HepG2 (cell line): Measurements from ENCODE around the gene FRMD4A. TPM values are rescaled to one million over a fixed set of nuclear protein-coding genes. Genes with fewer than 3 reads are reported as not detected.

Experiments used
- ATAC-seq: fragments of 200-7000 bp; cut with Tn5 transposase; 3 replicates; pipeline ENCODE4 v1.9.1; 2020; ENCODE audit warnings: mild to moderate bottlenecking, moderate library complexity
- BruUV-seq: library from RNA; stranded (reverse); fragments of 400-500 nt; replicated peaks from 2 replicates; lab custom pipeline; 2021; lab: Mats Ljungman, UMichigan
- CTCF ChIA-PET: fragments of 300-600 bp; formaldehyde crosslinking; extraction: SDS; loops from one replicate; lab custom pipeline; 2021; ENCODE audit warnings: low total read pairs, inconsistent platforms, low intra/inter-chr PET ratio; lab: Yijun Ruan, JAX
- POLR2A ChIA-PET: fragments of 350-600 bp; sonication (Branson Sonifier 250); formaldehyde crosslinking; loops from one replicate; lab custom pipeline; 2020; ENCODE audit warnings: antibody characterized with exemption, inconsistent platforms; lab: Yijun Ruan, JAX
- DNase-seq: peaks from one replicate; pipeline ENCODE4 v3.0.0-alpha.2; 2015; ENCODE audit warnings: low spot score
- FAIRE-seq: peaks from 3 replicates; lab custom pipeline; 2011; peaks lifted over from hg19 to GRCh38; lab: Jason Lieb, UNC
- H2AFZ ChIP-seq: one replicate; pipeline ENCODE4 v1.6.1; 2011; ENCODE audit warnings: low read length, inconsistent platforms
- H3K27ac ChIP-seq: fragments of 300-600 bp; 3 replicates; pipeline ENCODE4 v1.8.0; 2011; ENCODE audit warnings: mixed run types, mild to moderate bottlenecking, mixed read lengths, low read length, inconsistent platforms; ENCODE audit not compliant: insufficient read depth; ENCODE audit errors: extremely low read length
- H3K27me3 ChIP-seq, 2 experiments: fragments of 200-600 bp in 1 of 2; 2 replicates in 1 of 2; 3 replicates in 1 of 2; pipeline versions ENCODE4 v1.6.0 to v1.8.0; 2011; ENCODE audit warnings: low read length in 2 of 2, mild to moderate bottlenecking in 2 of 2, moderate library complexity in 2 of 2, inconsistent platforms in 1 of 2; ENCODE audit not compliant: insufficient read depth in 2 of 2, control insufficient read depth in 1 of 2
- H3K36me3 ChIP-seq, 2 experiments: fragments of 200-600 bp in 1 of 2; replicated peaks in 1 of 2; 2 replicates in 1 of 2; 3 replicates in 1 of 2; pipeline versions ENCODE4 v1.5.1 to v1.8.0; 2011; ENCODE audit warnings: low read length in 2 of 2, inconsistent platforms in 1 of 2; ENCODE audit not compliant: insufficient read depth in 2 of 2, control insufficient read depth in 1 of 2
- H3K4me1 ChIP-seq: 2 replicates; pipeline ENCODE4 v1.5.1; 2012; ENCODE audit warnings: low read length, inconsistent platforms; ENCODE audit not compliant: insufficient read depth
- H3K4me2 ChIP-seq: 2 replicates; pipeline ENCODE4 v1.6.0; 2011; ENCODE audit warnings: low read depth, low read length, inconsistent platforms
- H3K4me3 ChIP-seq, 3 experiments: fragments of 200-600 bp in 1 of 3; sonication (generic), shearing (Covaris generic) in 1 of 3; replicated peaks in 1 of 3; 2 replicates each; pipeline ENCODE4 v1.5.1; 2011 to 2016; ENCODE audit warnings: low read length in 3 of 3, inconsistent platforms in 2 of 3, low read depth in 2 of 3, mild to moderate bottlenecking in 2 of 3, control low read depth in 1 of 3, mixed read lengths in 1 of 3; ENCODE audit not compliant: insufficient read depth in 1 of 3
- H3K79me2 ChIP-seq: one replicate; pipeline ENCODE4 v1.6.1; 2011; ENCODE audit warnings: low read length, inconsistent platforms; ENCODE audit not compliant: insufficient read depth
- H3K9ac ChIP-seq: 2 replicates; pipeline ENCODE4 v1.6.0; 2011; ENCODE audit warnings: mild to moderate bottlenecking, low read depth, low read length, inconsistent platforms; ENCODE audit not compliant: insufficient read depth
- H3K9me3 ChIP-seq: 2 replicates; pipeline ENCODE4 v1.5.1; 2012; ENCODE audit warnings: mild to moderate bottlenecking, low read length
- H4K20me1 ChIP-seq: 2 replicates; pipeline ENCODE4 v1.6.0; 2011; ENCODE audit warnings: inconsistent platforms, mild to moderate bottlenecking, low read length, moderate library complexity; ENCODE audit not compliant: insufficient read depth
- ATF7 ChIP-seq, 2 experiments: fragments of 450-650 bp in 1 of 2; sonication (generic) in 1 of 2; formaldehyde crosslinking in 1 of 2; IDR thresholded peaks; 2 replicates each; pipeline versions ENCODE4 v1.4.0 to v1.6.1; 2016 to 2020; ENCODE audit warnings: antibody characterized with exemption in 1 of 2, mild to moderate bottlenecking in 1 of 2, missing genetic modification reagents in 1 of 2
- KLF11 ChIP-seq: IDR thresholded peaks from 2 replicates; pipeline ENCODE4 v1.6.1; 2016; ENCODE audit warnings: missing compliant biosample characterization
- SPEN ChIP-seq: sonication (generic); formaldehyde crosslinking; IDR thresholded peaks from 2 replicates; pipeline ENCODE4 v1.5.1; 2020; ENCODE audit warnings: low read depth, mild to moderate bottlenecking, missing genetic modification reagents
- SSRP1 ChIP-seq: IDR thresholded peaks from 2 replicates; pipeline ENCODE4 v1.6.1; 2016; ENCODE audit warnings: control low read depth
- ZNF143 ChIP-seq: sonication (generic); formaldehyde crosslinking; IDR thresholded peaks from 2 replicates; pipeline ENCODE4 v1.4.0; 2020; ENCODE audit warnings: missing genetic modification reagents
- WGBS: methylation state at CpG from one replicate; pipeline ENCODE4 v1.1.6; 2017; ENCODE audit warnings: low lambda C conversion rate; 5-methylcytosine and 5-hydroxymethylcytosine counted together
- in situ Hi-C: cut with HindIII; loops from 2 replicates; pipeline ENCODE4 v1.10.0; 2017; ENCODE audit warnings: low pct_unique_long_range_greater_than_20kb; ENCODE audit not compliant: extremely low pct_ligation_motif_present
- intact Hi-C: fragments of 100-400 bp; cut with micrococcal nuclease; formaldehyde crosslinking; loops from one replicate; pipeline ENCODE4 v1.10.0; 2022; ENCODE audit not compliant: unreplicated experiment
- polyA plus RNA-seq, 8 experiments: library from polyadenylated mRNA; depleted of rRNA in 3 of 8; stranded (reverse) in 7 of 8; unstranded in 1 of 8; fragments of >200 nt; fragmentation: Illumina TruSeq in 4 of 8; extraction: Trizol in 4 of 8; gene quantifications; 2 replicates each; pipeline versions ENCODE4 v1.2.1 to v1.2.3, GENCODE V29; 2011 to 2016; ENCODE audit warnings: low read depth in 4 of 8, missing spikeins in 1 of 8, mixed read lengths in 1 of 8; ENCODE audit not compliant: insufficient read depth in 1 of 8
- total RNA-seq, 5 experiments: library from RNA; depleted of rRNA; stranded (reverse); fragments of >200 nt; fragmentation: Illumina TruSeq; extraction: Trizol; gene quantifications; 2 replicates each; pipeline ENCODE4 v1.2.3, GENCODE V29; 2016; ENCODE audit warnings: low read depth in 1 of 5
- TF ChIP-seq, protein P1 (sequence below), 2 experiments: sonication (generic) in 1 of 2; formaldehyde crosslinking in 1 of 2; IDR thresholded peaks; 2 replicates each; pipeline versions ENCODE4 v1.4.0 to v1.6.1; 2016 to 2020; ENCODE audit warnings: borderline replicate concordance in 1 of 2, low read depth in 1 of 2, mild to moderate bottlenecking in 1 of 2, missing genetic modification reagents in 1 of 2
- TF ChIP-seq, protein P2 (sequence below): sonication (generic); formaldehyde crosslinking; IDR thresholded peaks from 2 replicates; pipeline ENCODE4 v1.5.1; 2020; ENCODE audit warnings: missing genetic modification reagents, mild to moderate bottlenecking, borderline replicate concordance

FRMD4A gene
- total and polyA plus RNA-seq, 2 of the 13 experiments (the other 11 are each of a cell fraction or from before 2014, with no cell fraction given) = 0.09 to 0.26 TPM

DNA sequence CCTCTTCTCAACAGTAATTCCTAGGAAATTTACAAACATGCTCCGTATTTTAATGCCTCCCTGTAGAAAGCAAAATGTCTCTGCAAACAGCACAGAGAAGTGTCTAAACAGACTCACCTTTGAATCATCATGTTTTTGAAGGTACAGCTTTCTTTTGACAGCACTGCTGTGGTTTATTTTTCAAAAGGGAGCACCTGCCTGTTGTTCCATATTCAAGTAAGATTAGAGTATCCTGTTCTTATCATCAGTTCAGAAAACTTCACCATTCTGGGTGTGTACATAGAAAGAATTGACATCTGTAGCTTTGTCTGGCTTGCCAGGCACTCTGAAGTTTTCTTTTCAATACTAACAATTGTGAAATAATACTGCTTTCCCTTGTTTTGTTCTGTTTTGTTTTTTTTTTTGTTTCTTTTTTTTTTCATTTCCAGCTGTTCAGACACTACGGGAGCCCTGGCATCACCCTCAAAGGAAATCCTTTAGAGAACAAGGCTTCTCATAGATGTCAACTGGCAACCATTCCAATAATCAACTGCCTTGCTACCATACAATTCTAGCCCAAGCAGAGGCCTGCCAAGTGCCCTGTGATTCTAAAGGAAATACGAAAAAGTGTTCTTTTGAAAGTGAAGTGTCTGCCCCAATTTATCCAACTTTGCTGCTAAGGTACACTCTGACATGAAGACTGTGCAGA, 468.0 kb downstream of the FRMD4A start (continued):
- TF ChIP-seq ZNF143 (no peak), KLF11 (no peak), SPEN (no peak), SSRP1 (CRISPR knock-in tag) (no peak)
- TF ChIP-seq, protein P1, sequence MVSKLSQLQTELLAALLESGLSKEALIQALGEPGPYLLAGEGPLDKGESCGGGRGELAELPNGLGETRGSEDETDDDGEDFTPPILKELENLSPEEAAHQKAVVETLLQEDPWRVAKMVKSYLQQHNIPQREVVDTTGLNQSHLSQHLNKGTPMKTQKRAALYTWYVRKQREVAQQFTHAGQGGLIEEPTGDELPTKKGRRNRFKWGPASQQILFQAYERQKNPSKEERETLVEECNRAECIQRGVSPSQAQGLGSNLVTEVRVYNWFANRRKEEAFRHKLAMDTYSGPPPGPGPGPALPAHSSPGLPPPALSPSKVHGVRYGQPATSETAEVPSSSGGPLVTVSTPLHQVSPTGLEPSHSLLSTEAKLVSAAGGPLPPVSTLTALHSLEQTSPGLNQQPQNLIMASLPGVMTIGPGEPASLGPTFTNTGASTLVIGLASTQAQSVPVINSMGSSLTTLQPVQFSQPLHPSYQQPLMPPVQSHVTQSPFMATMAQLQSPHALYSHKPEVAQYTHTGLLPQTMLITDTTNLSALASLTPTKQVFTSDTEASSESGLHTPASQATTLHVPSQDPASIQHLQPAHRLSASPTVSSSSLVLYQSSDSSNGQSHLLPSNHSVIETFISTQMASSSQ (IDR thresholded peaks at IDR 0.05; ENCODE audit: low read depth) = no peak
- TF ChIP-seq, protein P1 (CRISPR knock-in tag; IDR thresholded peaks at IDR 0.05; ENCODE audit: borderline replicate concordance) = no peak

DNA sequence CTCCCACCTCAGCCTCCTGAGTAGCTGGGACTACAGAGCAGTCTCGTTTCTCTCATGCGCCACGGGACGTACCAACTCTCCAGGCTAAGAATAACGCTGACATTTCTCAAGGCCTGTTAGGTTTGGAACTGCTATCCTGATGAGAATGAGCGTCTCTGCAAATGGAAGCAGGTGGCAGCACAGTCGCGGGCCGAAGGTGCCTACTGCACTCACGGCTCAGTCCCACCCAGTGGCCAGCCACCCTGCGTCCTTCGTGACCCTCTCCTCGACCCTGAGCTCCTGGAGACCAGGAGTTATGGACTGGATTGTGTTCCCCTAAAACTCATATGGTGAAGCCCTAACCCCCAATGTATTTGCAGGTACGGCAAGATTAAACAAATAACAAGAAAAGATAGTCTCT, 469.8 kb downstream of the FRMD4A start:
- intact Hi-C loops = no loop called here
- no peaks in the 10 kb centered on the region for H3K79me2 ChIP-seq
- H2AFZ ChIP-seq = no peak overlapping the region
- in situ Hi-C loops = no loop called here
- no peak overlapping the region for H3K27ac ChIP-seq
- no peak for DNase-seq
- ATAC-seq = no peak
- no peaks in the 10 kb centered on the region for H4K20me1 ChIP-seq
- CTCF ChIA-PET = no interaction called here
- H3K9ac ChIP-seq = no peak overlapping the region
- FAIRE-seq = no peak
- no peaks in the 10 kb centered on the region for H3K9me3 ChIP-seq
- H3K4me1 ChIP-seq = no peaks in the 10 kb centered on the region
- TF ChIP-seq, protein P2, sequence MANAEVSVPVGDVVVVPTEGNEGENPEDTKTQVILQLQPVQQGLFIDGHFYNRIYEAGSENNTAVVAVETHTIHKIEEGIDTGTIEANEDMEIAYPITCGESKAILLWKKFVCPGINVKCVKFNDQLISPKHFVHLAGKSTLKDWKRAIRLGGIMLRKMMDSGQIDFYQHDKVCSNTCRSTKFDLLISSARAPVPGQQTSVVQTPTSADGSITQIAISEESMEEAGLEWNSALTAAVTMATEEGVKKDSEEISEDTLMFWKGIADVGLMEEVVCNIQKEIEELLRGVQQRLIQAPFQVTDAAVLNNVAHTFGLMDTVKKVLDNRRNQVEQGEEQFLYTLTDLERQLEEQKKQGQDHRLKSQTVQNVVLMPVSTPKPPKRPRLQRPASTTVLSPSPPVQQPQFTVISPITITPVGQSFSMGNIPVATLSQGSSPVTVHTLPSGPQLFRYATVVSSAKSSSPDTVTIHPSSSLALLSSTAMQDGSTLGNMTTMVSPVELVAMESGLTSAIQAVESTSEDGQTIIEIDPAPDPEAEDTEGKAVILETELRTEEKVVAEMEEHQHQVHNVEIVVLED (CRISPR knock-in tag) = no peak
- TF ChIP-seq ATF7 (IDR thresholded peaks at IDR 0.05) = no peak
- TF ChIP-seq ATF7 (CRISPR knock-in tag; IDR thresholded peaks at IDR 0.05) = no peak
- no peak overlapping the region for H3K4me2 ChIP-seq
- POLR2A ChIA-PET = no interaction called here
- no peak overlapping the region for H3K4me3 ChIP-seq
- 26% methylated on average over 7 of the region's 14 CpGs for WGBS
- no peaks in the 10 kb centered on the region for H3K36me3 ChIP-seq
- no TSS peak for BruUV-seq
- H3K27me3 ChIP-seq = peaks cover 4 to 17% of the 10 kb centered on the region in 2 experiments; a peak in 3 of 5 replicates
